Inflammatory macrophage treated with lipopolysaccharide for 4 hours (primary cell): Measurements from ENCODE around the gene ZFP69B.

Experiments
- DNase-seq: peaks from one replicate; pipeline ENCODE4 v3.0.0-alpha.2; 2020

Gene ZFP69B

DNA sequence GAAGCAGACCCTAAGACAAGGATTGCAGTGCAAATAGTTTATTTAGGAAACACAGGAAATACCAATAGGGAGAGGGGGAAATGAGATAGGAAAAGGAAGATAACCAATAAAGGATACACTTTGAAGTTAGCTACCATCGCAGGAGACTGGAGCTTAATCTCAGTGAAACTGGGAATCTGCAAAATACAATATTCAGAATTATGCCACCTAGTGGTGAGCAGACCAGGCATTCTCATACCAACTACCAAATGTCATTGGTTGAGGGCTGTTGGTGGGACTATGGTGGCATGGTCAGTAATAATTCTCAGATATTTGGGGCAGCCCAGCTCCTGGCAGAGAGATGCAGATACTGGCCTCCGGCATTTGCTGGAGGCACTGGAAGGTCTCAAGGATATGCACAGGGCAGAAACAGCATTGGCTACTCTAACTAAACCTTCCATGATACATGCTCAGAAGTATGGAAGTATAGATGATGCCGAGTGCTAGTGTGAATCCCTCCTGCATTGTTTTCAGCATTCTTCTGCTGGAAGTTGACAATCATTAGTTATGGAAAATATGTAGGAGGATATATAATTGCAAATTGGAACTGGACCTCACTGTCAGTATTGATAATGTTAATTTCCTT is 11.8 kb upstream of the ZFP69B start:
- DNase-seq: peak; percentile 44

DNA sequence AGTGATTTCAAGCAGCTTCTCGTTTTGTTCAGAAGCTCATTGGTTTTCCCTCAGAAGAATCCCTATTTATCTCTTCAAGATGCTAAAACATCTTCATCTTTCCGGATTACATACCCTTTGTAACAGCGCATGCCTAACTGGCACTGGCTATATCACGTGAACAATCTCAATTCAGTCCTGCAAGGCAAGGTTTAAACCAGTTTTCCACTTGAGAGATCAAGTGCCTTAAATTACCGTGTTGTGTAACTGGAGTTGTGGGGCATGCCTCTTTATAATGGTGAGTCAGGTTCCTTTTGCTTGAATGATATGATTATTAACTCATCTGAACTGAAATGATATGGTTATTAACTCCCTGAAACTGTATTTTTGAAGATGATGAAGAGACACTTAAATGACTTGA is 11.0 kb upstream of the ZFP69B start:
- DNase-seq: no peak

DNA sequence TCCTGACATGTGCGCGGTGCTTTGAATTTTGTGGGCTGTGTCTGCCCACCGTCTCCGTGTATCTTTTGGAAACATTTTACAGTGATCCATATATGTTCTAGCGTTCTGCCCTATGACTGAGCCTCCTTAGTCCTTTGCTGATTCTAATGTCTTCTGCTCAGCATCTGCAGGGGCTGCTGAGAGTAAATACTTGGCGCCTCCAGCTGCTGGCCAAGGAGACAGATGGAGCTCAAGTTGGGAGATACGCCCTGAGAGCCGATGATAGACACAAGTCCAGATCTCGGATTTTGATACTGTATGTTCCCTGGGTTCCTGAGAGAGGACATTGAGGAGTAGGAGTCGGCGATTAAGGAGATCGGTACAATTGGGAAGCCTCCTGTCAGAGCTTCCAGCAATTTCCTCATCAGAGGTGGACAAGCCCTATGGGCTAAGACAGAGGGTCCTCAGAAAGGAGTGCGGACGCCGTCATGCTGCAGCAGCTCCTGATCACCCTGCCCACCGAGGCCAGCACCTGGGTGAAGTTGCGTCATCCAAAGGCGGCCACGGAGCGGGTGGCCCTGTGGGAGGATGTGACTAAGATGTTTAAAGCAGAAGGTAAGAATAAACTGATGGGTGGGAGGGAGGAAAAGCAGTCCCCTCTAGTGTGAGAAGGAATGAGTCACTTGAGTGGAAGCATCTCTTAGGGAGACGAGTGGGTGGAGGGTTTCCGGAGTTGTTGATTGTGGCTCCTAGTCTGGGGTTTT is 390 bp downstream of the ZFP69B start:
- DNase-seq: peak; percentile 63

DNA sequence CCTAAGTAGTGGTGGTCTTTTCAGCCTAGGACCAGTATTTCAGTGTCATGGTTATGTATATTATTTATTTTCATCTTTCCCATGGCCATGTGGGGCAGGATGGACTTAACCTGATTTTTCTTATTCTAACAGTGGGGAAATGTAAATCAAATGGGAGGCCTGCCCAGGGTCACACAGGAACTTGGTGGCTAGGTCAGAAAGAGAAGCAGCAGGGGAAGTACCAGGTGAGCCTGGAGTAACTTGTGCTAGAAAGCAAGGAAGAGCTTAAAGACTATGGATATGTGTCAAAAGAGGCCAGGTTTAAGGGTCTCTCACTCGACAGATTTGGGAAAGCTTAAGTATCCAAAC is 936 bp downstream of the ZFP69B start:
- no peak for DNase-seq

DNA sequence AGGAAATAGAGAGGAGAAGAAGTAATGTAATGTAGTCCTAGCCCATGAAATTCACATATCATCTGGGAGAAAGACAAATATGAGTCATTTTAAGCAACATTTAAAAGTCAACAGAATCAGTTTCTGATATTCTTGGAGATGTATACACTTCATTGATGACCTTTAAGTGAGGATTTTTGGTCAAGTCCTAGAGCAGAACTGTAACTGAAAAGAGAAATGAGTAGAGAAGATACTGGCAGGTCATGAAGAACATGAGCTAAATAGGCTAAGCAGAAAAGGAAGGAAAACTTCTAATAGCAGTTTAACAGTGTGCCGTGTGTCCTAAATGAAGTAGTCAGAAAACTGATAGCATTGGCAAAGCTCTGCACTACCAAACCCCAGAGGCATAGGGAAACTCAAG is 4.6 kb downstream of the ZFP69B start:
- no peak for DNase-seq

DNA sequence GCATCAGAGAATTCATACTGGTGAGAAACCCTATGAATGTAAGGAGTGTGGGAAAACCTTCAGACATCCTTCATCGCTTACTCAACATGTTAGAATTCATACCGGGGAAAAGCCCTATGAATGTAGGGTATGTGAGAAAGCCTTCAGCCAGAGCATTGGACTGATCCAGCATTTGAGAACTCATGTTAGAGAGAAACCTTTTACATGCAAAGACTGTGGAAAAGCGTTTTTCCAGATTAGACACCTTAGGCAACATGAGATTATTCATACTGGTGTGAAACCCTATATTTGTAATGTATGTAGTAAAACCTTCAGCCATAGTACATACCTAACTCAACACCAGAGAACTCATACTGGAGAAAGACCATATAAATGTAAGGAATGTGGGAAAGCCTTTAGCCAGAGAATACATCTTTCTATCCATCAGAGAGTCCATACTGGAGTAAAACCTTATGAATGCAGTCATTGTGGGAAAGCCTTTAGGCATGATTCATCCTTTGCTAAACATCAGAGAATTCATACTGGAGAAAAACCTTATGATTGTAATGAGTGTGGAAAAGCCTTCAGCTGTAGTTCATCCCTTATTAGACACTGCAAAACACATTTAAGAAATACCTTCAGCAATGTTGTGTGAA is 12.8 kb downstream of the ZFP69B start:
- DNase-seq: no peak

DNA sequence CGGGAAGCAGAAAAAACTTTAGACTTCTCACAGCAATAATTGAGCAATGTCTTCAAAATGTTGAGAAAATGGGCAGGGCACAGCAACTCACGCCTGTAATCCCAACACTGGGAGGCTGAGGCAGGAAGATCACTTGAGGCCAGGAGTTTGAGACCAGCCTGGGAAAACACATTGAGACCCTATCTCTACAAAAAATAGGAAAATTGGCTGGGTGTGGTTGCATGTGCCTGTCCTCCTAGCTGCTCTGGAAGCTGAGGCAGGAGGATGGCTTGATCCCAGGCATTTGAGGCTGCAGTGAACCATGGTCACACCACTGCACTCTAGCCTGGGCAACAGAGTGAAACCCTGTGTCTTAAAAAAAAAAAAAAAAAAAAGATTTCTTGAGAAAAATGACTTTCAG is 19.1 kb downstream of the ZFP69B start:
- DNase-seq: no peak

DNA sequence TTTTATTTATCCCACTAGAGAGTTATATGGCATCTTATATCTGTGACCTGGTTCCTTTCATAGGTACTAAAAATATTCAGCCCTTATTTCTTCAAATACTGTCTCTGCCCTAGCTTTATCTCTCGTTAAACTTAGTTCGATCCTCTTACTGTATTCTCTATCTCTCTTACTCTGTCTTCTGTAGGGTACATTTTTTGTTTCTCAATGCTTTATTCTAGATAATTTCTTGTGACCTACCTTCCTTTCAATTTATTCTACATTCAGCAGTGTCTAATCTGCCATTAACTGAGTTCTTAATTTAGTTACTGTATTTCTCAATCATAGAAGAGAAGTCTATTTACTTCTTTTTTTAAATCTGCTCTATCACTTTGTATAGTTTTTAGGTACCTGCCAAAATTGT is 25.0 kb downstream of the ZFP69B start:
- DNase-seq: no peak

DNA sequence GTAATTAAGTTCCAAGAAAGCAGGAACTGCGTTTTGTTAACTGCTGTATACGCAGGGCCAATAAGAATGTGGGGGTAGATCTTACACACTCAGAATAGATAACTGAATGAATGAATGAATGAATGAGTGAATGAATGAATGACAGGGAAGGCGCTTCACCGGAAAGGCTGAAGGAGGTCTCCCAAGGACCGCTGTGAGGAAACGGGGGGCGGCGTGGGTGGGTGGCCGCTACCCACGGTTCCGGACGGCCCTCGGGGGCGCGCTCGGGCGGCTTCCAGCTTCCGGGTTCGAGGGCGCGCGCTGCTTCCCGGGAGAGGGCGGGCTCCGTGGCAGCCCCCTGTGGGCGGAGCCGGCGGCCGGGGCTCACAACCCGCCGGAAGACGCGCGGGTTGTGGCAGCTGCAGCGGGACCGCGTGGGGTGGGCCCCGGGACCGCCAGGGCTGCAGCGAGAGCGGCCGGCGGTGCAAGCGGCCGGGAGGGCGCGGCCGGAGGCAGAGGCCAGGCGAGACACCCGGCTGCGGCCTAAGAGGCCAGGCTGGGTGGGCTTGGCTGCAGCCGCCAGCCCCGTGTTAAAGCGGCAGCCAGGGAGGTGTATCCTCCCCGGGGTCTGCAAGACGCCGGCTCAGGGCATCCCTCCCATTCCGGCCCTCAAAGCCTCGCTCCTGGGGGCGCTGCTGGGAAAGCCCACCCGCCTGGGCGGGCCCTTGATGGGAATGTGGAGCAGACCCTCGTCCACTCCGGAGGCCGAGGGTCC is 26.8 kb downstream of the ZFP69B start, which contains the start of gene ZFP69:
Gene ZFP69 (plus strand): TSS at position 367 of the 754 bp plus-strand sequence. CDS start 2,072 bp downstream, outside the sequence.
- peak; percentile 65 for DNase-seq

DNA sequence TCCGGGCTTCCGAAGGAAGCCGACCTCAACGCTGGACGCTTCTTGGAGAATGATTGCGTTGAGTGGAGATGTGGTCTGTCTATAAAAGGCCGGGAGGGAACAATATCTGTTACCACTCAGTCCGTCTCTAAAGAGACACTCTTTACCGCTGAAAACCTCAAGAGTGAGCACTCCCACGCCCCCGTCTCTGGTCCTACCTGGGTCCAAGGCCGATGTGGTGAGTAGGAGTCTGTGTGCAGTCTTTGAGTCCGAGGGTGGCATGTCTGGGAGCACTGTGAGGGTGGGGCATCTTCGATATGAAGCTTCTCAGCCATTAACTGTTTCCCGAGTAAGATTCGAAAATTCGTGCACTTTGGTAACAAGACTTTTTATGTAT is 27.4 kb downstream of the ZFP69B start:
- no peak for DNase-seq

DNA sequence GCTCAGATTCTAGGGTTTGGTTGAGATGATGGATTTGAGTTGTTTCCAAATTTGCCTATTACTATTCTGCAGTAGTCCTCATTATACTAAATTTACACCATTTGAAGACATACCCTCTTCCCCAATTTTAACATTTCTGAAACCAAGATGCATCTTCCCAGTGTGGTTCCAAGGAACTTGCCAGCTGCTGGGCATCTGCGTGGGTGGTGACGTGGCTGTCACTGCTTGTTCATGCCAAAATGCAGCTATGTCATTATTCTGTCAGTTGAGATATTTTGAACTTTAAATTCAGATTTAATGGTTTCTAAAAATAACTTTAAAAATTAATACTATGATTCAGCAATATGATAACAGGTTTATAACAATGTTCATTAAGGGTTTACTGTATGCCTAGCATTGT is 28.0 kb downstream of the ZFP69B start:
- DNase-seq: peak; percentile 13

DNA sequence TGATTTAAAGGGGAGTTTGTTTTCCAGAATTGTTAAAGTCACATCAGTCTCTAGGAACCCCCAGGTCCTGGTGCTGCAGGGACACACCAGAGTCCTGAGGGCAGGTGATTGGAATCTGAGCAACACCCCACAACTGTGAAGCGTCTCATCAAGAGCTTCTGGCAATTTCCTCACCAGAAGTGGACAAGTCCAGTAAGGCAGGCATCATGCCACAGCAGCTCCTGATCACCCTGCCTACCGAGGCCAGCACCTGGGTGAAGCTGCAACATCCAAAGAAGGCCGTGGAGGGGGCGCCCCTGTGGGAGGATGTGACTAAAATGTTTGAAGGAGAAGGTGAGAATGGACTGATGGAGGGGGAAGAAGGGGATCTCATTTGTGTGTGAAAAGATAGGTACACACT is 28.9 kb downstream of the ZFP69B start:
- DNase-seq: no peak

DNA sequence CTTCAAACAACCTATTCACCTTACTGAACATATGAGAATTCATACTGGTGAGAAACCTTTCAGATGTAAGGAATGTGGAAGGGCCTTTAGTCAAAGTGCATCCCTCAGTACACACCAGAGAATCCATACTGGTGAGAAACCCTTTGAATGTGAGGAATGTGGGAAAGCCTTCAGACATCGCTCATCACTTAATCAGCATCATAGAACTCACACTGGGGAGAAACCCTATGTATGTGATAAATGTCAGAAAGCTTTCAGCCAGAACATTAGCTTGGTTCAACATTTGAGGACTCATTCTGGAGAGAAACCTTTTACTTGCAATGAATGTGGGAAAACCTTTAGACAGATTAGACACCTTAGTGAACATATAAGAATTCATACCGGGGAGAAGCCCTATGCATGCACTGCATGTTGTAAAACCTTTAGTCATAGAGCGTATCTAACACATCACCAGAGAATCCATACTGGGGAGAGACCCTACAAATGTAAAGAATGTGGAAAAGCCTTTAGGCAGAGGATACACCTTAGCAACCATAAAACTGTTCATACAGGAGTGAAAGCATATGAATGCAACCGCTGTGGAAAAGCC is 45.1 kb downstream of the ZFP69B start:
- no peak for DNase-seq

DNA sequence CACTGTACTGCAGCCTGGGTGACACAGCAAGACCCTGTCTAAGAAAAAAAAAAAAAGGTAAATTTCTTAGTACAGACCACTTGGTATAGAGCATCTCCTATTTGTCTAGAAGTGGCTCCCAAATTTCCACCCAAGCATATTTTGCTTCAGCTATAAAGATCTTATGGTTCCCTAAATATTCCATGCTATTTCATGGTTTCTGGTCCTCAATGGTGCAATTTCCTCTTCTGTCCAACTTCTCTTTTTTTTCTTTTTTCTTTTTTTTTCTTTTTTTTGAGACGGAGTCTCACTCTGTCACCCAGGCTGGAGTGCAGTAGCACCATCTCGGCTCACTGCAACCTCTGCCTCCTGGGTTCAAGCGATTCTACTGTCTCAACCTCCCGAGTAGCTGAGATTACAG is 52.4 kb downstream of the ZFP69B start:
- peak; percentile 37 for DNase-seq

DNA sequence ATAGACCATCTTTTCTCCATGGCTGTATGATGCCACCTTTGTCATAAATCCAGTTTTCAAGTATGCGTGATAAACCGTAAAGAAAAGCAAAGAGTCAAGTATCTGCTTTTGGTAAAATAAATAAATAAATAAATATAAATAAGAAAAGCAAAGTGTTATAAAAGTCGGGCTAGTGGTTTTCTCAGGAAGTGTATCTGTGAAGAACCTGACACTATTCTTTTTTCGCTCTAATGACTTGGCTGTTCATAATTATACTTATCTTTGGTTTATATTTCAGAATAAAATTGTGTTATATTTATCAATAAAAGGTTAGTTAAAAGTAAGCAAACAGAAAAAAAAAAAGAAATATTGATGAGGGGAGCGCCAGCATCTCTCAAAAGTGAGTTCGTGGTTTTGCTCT is 57.7 kb downstream of the ZFP69B start:
- DNase-seq: no peak

DNA sequence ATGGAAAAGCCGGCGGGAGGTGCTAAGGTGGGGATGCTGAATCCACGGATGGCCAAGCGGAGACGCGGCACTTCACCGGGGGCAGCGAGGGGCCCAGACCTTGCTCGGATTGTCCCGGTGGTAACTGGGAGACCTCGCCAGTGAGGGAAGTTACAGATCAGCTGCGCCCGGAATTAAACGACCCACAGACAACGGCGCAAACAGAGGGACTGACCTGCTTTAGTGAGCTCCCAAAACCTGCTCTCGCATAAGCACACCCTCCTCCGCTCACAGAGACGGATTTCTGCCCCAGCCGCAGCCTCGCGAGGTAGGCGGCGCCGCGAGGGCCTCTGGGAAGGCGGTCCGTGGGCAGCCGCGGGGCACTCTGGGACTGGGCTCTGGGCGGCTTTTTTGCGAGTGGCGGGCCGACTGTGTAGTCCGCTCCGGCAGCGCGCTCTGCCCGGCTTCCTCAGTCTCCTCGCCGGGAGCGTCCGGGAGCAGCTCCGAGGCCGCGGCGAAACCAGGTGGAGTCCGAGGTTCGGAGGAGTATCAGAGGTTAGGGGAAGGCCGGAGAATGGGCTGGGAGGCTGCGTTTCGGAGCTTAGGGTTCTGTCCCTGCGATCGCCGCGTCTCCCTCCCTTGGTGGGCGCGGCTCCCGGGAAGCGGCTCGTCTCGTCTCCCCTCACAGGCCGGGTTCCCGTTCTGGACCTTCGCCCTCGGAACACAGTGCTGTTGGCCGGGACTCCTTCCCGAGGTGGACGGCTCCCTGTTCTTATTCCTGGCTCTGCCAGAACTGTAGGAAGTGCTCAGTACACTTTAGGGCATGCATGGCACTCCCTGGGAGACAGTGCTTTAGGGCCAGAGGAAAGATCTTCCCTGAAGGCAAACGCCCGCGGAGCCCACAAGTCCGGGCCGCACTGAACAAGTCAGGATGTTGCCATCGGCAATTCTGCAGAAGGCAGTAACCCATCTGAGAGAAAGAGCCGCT is 58.4 kb downstream of the ZFP69B start, which contains the start of gene EXO5:
Gene EXO5 (plus strand): TSS at position 393 of the 967 bp plus-strand sequence. CDS start 5,778 bp downstream, outside the sequence.
- DNase-seq: peak; percentile 80
